Mesothelial cell of epicardium (in vitro differentiated cells): Measurements from ENCODE around the gene AIP. TPM values are rescaled to one million over a fixed set of nuclear protein-coding genes. Genes with fewer than 3 reads are reported as not detected.
A peak's percentile ranks its signal among the peaks of the same experiment; 100 is the strongest.

Experiments used
- DNase-seq, 2 experiments: peaks; one replicate each; pipeline ENCODE4 v3.0.0; 2021; ENCODE audit warnings: low spot score in 2 of 2; ENCODE audit not compliant: unreplicated experiment in 2 of 2
- H3K27ac Mint-ChIP-seq: 2 replicates; pipeline ENCODE4 v1.8.0; 2021; ENCODE audit warnings: mixed read lengths
- H3K27me3 Mint-ChIP-seq: 2 replicates; pipeline ENCODE4 v1.8.0; 2021; ENCODE audit warnings: low read depth, mixed read lengths
- H3K36me3 Mint-ChIP-seq: 2 replicates; pipeline ENCODE4 v1.8.0; 2021; ENCODE audit warnings: mixed read lengths
- H3K4me1 Mint-ChIP-seq: 2 replicates; pipeline ENCODE4 v1.8.0; 2021; ENCODE audit warnings: mixed read lengths
- H3K4me3 Mint-ChIP-seq: 2 replicates; pipeline ENCODE4 v1.8.0; 2021; ENCODE audit warnings: mild to moderate bottlenecking, moderate library complexity, mixed read lengths
- H3K9me3 Mint-ChIP-seq: 2 replicates; pipeline ENCODE4 v1.8.0; 2021; ENCODE audit warnings: mixed read lengths
- CTCF ChIP-seq: fragments of 200-600 bp; sonication (generic); IDR thresholded peaks from one replicate; pipeline ENCODE4 v1.5.0; 2021; ENCODE audit warnings: antibody characterized with exemption; ENCODE audit not compliant: unreplicated experiment
- total RNA-seq: library from RNA; stranded (reverse); gene quantifications from 3 replicates; pipeline ENCODE4 v1.2.1, GENCODE V29; 2021

The AIP gene
- total RNA-seq, 1 donor from 2014 or later, result 44.6 TPM

- Mint-ChIP-seq H3K36me3 (peaks cover 10% of the 10 kb centered on the region), H3K9me3 (no peaks in the 10 kb centered on the region), H3K4me3 (peak overlapping the region; percentile 57), H3K27me3 (peaks cover 3% of the 10 kb centered on the region), H3K27ac (no peak overlapping the region), H3K4me1 (peaks cover 24% of the 10 kb centered on the region)
- no peak for DNase-seq
- no peak for TF ChIP-seq CTCF
Measured at GRCh38 chr11:67502328-67502979, 19.6 kb downstream of the AIP start.

- TF ChIP-seq CTCF, result no peak
- Mint-ChIP-seq H3K27me3 (peaks cover 3% of the 10 kb centered on the region), H3K36me3 (peaks cover 10% of the 10 kb centered on the region), H3K4me1 (peaks cover 24% of the 10 kb centered on the region), H3K9me3 (no peaks in the 10 kb centered on the region), H3K27ac (no peak overlapping the region), H3K4me3 (peak overlapping the region; percentile 57)
- no peak for DNase-seq
Measured at GRCh38 chr11:67503119-67504004, 20.5 kb downstream of the AIP start.

DNA sequence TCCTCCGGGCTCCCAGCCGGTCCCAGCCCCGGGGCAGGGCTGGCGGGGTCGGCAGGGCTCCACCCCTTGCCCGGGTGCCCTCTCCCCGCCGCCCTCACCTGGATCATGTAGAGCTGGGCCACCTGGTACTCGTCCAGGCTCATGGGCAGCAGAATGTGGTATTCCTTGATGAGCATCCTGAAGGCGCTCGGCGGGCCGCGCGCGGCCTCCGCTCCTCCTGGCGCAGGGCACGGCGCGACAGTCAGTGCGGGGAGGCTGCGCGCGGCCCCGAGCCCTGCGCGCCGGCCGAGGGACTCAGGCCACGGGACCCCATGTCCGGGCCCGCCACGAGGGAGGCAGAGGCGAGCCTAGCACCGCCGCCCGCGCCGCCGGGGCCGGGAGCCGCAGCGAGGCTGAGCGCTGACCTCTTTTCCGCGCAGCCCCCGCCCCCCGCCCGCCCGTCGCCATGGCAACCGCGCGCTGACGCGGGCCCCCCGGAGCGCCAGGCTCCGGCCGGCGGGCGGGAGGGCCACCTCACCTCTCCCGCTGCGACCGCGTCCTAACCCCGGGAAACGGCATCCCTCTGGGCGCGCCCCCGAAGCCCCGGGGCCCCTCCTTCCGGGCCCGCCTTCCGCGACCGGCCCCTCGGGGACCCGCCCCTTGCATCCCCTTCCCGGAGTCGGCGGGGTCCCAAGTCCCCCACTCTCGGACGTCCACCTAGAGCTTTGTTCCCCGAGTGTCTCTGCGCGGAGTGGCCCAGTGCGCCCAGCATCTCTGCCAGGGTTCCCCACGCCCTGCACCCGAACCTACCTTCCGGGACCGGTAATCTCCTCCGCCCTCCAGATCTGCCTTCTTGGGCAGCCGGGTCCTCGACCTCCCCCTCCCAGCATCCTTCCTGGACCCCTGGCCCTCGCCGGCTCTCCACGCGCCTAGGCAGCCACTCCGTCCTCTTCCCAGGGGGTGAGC is 21.5 kb downstream of the AIP start:
- peaks cover 31% of the 10 kb centered on the region for H3K4me1 Mint-ChIP-seq
- H3K27me3 Mint-ChIP-seq, result peaks cover 3% of the 10 kb centered on the region
- no peak for TF ChIP-seq CTCF
- no peaks in the 10 kb centered on the region for H3K9me3 Mint-ChIP-seq
- H3K4me3 Mint-ChIP-seq, result peak overlapping the region; percentile 77
- peak overlapping the region; percentile 12 for H3K27ac Mint-ChIP-seq
- H3K36me3 Mint-ChIP-seq, result peaks cover 10% of the 10 kb centered on the region
- DNase-seq, result peak in 1 of 2 experiments; percentile 49

DNA sequence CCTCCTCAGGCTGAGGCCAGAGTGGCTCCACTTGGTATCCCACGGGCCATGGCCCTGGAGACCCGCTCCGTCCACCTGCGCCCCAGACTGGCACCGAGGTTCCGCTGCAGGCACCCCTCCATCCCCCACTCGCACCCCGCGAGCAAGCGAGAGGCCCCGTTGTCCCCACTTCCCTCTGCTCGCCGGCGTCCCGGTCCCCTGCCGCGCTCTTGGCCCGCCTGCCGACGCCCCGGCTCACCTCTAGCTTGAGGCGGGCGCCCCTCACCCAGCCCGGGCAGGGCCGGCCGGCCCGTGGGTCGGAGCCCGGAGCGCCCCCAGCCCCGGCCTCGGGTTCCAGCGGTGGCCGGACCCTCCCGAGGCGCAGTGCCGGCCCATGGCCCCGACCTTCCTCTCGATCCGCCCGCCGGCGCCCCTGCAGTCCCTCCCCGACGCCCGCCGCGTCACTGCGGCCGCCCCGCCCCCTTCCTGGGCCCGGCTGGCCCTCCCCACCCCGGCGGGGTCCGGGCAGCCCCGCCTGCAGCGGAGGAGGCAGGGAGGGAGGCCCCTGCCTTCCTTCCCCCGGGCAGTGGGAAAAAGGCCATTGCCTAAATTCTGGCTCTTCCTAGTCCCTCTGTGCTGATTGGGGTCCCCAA is 22.2 kb downstream of the AIP start, which contains the start of gene PITPNM1:
TSS of gene PITPNM1 (minus strand) at position 414 of the 632 bp plus-strand sequence. CDS start 1,183 bp downstream, outside the sequence.
- H3K36me3 Mint-ChIP-seq, result peaks cover 8% of the 10 kb centered on the region
- H3K27ac Mint-ChIP-seq, result peak within 1 kb of the TSS; percentile 89
- no peaks in the 10 kb centered on the region for H3K9me3 Mint-ChIP-seq
- no peak for TF ChIP-seq CTCF
- peaks cover 5% of the 10 kb centered on the region for H3K27me3 Mint-ChIP-seq
- H3K4me1 Mint-ChIP-seq, result peaks cover 31% of the 10 kb centered on the region
- H3K4me3 Mint-ChIP-seq, result peak within 1 kb of the TSS; percentile 79
- DNase-seq, result peak in 1 of 2 experiments; percentile 66
